GM18951 (cell line): ENCODE measurements around the gene BRI3BP.
A peak's percentile ranks its signal among the peaks of the same experiment; 100 is the strongest.
"Not testable (repeated sequence)": the region's sequence is repeated elsewhere in the genome, so short reads cannot be mapped to it uniquely, and the experiment has no call there.

Experiments used
- POLR2A ChIP-seq: IDR thresholded peaks from 4 replicates; pipeline ENCODE4 v1.6.1; 2011; ENCODE audit warnings: mild to moderate bottlenecking; ENCODE audit not compliant: insufficient read length, insufficient read depth; ENCODE audit errors: extremely low read depth
- in situ Hi-C: fragments of 300-500 bp; cut with MboI; formaldehyde crosslinking; loops from one replicate; pipeline ENCODE4 v1.12.0; 2022; ENCODE audit warnings: low sequenced_read_pairs, mixed read lengths, inconsistent platforms; ENCODE audit not compliant: unreplicated experiment

The BRI3BP gene

GRCh38 chr12:125053821-125054220 is 60.4 kb downstream of the BRI3BP start:
- TF ChIP-seq POLR2A = no peak
- in situ Hi-C loops = no loop called here

GRCh38 chr12:125055591-125055990 is 62.1 kb downstream of the BRI3BP start:
- TF ChIP-seq POLR2A = no peak
- in situ Hi-C loops = no loop called here

- no peak for TF ChIP-seq POLR2A
- in situ Hi-C loops = no loop called here
Measured at GRCh38 chr12:125056306-125056705, 62.9 kb downstream of the BRI3BP start.

- in situ Hi-C loops = no loop called here
- no peak for TF ChIP-seq POLR2A
Measured at GRCh38 chr12:125057708-125058107, 64.3 kb downstream of the BRI3BP start.

DNA sequence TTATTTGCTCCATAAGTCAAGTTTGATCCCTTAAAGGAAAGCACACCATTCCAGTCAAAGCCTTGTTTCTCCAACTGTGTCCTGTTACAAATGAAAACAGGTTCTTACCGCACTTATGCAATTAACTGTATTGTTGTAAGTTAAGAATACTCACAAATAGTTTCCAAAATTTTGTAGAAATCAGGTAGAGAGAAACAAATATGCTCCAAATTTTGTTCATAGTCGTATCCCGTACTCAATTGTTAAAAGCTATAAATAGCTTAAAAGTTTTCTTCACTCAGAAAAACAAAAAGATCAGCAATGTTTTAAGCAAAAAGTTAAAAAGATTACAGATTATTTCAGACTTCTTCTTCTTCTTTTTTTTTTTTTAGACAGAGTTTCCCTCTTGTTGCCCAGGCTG is 67.8 kb downstream of the BRI3BP start:
- no peak for TF ChIP-seq POLR2A
- in situ Hi-C loops = no loop called here

- in situ Hi-C loops = not testable (repeated sequence)
Measured at GRCh38 chr12:125063522-125063921, 70.1 kb downstream of the BRI3BP start.

DNA sequence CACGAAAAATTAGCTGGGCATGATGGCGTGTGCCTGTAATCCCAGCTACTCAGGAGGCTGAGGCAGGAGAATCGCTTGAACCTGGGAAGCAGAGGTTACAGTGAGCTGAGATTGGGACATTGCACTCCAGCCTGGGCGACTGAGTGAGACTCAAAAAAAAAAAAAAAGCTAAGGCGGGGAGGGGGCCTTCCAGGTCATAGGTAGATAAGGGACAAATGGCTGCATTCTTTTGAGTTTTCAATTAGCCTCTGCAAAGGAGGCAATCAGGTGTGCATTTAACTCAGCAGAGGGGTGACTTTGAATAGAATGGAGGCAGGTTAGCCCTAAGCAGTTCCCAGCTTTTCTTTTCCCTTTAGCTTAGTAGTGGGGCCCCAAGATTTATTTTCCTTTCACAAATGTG is 71.0 kb downstream of the BRI3BP start:
- TF ChIP-seq POLR2A = no peak
- in situ Hi-C loops = no loop called here

- TF ChIP-seq POLR2A = peak; percentile 83
- in situ Hi-C loops = no loop called here
Measured at GRCh38 chr12:125065021-125065918, 71.8 kb downstream of the BRI3BP start, which contains the start of gene AACS. TSS of gene AACS (plus strand) at chr12:125065435. CDS start at chr12:125065585, 150 bp downstream.

DNA sequence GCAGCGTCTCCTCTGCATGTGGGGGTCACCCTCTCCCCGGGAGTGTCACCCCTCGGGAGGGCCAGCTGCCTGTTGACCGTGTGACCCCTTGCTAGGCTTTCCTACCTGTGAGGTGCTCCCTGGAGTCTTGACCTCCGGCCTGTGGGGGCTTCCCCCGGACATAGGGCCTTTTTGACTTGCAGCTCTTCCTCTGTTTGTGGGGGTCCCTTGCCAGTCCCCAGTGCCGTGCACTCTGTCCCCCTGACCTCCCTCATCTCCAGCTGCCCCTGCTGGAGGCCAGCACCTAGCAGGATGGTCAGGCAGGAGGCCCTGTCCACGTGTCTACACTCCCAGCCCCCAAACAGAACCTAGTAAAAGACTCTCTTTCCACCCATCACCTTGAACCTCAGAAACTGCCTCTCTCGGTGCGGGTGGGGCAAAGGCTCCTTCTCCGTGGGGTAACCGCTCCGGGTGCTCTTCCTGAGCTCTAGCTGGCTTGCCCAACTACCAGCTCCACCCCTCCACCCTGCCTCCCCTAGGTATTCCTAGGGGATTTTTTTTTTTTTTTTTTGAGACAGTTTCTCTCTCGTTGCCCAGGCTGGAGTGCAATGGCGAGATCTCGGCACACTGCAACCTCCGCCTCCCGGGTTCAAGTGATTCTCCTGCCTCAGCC is 72.6 kb downstream of the BRI3BP start:
- TF ChIP-seq POLR2A = no peak
- in situ Hi-C loops = no loop called here

DNA sequence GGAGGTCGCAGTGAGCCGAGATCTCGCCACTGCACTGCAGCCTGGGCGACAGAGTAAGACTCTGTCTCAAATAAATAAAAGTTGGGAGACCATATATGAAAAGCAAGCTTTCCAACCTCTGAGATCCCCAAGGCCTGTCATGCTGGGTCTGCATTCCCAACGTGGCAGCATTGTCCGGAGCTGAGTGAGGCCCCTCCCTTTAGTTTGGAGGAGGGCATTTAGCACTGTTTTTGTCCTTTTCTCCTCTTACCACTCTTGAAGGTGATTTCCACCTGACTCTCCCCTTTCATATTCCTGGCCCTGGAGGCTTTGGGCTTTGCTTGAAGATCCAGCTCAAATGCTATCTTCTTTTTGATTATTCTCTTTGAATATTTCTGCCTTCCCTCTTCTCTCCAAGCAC is 74.9 kb downstream of the BRI3BP start:
- in situ Hi-C loops = no loop called here
- TF ChIP-seq POLR2A = no peak

- in situ Hi-C loops = no loop called here
- TF ChIP-seq POLR2A = no peak
Measured at GRCh38 chr12:125069616-125070015, 76.2 kb downstream of the BRI3BP start.

DNA sequence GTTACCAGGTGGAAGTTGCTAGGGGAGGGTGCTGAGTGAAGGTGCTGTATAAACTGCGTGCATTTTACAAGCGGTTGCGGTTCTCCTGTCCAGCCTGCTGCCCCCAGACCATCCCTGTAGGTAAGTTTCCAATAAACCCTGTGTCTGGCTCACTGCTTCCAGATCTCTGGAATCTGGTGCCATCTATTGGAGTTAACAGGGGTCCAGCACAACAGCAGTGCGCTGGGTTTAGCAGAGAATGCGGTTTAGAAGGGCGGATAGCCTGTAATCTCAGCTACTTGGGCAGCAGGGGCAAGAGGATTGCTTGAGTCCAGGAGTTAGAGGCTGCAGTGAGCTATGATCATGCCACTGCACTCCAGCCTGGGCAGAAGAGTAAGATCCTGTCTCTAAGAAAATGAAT is 76.7 kb downstream of the BRI3BP start:
- no peak for TF ChIP-seq POLR2A
- in situ Hi-C loops = no loop called here

DNA sequence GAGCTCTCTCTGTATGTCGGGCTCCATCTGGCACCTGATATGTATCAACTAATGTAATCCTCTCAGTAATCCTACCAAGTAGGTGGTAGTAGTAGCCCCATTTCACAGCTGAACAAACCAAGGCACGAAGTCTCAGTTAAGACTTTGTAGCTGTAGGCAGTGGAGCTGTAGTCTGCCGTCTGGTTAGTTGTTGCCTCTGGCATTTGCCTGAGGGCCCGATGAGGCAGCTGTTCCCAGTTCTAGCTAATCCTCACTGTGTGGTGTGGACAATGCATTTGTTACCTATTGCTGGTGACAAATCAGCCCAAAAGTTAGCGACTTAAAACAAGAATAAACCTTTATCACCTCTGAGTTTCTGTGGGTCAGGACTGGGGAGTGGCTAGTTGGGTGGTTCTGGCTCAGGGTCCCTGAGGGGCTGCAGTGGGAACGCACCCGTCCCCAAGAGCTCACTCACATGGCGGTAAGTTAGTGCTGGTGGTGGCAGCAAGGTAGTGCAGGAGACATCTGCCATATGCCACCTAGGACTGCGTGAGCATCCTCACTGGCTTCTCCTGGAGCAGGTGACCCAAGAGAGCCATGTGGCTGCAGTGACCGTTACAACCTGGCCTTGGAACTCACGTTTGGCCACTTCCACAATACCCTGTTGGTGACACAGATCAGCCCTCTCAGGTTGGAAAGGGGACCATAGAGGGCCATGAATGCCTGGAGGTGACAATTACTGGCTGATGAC is 77.4 kb downstream of the BRI3BP start:
- in situ Hi-C loops = no loop called here
- TF ChIP-seq POLR2A = no peak
